Measurements from ENCODE around the gene SLC25A51.

Gene SLC25A51

GRCh38 chr9:37926737-37927118, 22.8 kb upstream of the SLC25A51 start (continued):
- TF ChIP-seq ZNF433 (tag by site-specific recombination; IDR thresholded peaks at IDR 0.05; ENCODE audit: low read depth): no peak
- no peak for TF ChIP-seq ZNF248 (tag by site-specific recombination; IDR thresholded peaks at IDR 0.05)
- no peak for TF ChIP-seq ZNF639 (tag by site-specific recombination; IDR thresholded peaks at IDR 0.05)
- TF ChIP-seq ZNF366 (tag by site-specific recombination; conservative IDR thresholded peaks at IDR 0.05): no peak
- no peak for TF ChIP-seq ZNF776 (tag by site-specific recombination; IDR thresholded peaks at IDR 0.05; ENCODE audit: borderline replicate concordance)
- no peak for TF ChIP-seq EGR2 (tag by site-specific recombination; IDR thresholded peaks at IDR 0.05; ENCODE audit: low read depth)
- TF ChIP-seq AEBP2 (tag by site-specific recombination; IDR thresholded peaks at IDR 0.05; ENCODE audit: borderline replicate concordance): no peak

GRCh38 chr9:37925786-37926736, 22.1 kb upstream of the SLC25A51 start:
- POLR2A ChIA-PET: no interaction called here
- H3K9me3 ChIP-seq (ENCODE audit: control insufficient read depth, insufficient read depth, low read depth, low read length): no peaks in the 10 kb centered on the region
- peaks cover 0 to 48% of the 10 kb centered on the region in 2 experiments; a peak in 1 of 3 replicates for H3K36me3 ChIP-seq (ENCODE audit: control insufficient read depth in 2 of 2, insufficient read depth in 1 of 2, low read length in 2 of 2)
- H3K4me3 ChIP-seq (ENCODE audit: low read depth, low read length): no peak overlapping the region
- CTCF ChIA-PET: interaction anchor here (0.9 to 1.8 kb wide), 4 partner anchors 8 to 13 kb away, joined by 3 to 8 read pairs (median 5); no protein-coding TSS in a partner anchor
- H3K4me1 ChIP-seq (ENCODE audit: control insufficient read depth, insufficient read depth, low read length): no peaks in the 10 kb centered on the region
- no peak overlapping the region for H3K27ac ChIP-seq (ENCODE audit: extremely low read depth, low read depth, low read length)
- no peak for TF ChIP-seq ZNF548 (tag by site-specific recombination; IDR thresholded peaks at IDR 0.05)
- no peak for TF ChIP-seq KLF9 (tag by site-specific recombination; IDR thresholded peaks at IDR 0.05; ENCODE audit: low read depth)

GRCh38 chr9:37925006-37925405, 21.1 kb upstream of the SLC25A51 start:
- Histone ChIP-seq H3K27ac (ENCODE audit: extremely low read depth, low read depth, low read length) (no peak overlapping the region), H3K36me3 (ENCODE audit: control insufficient read depth in 2 of 2, insufficient read depth in 1 of 2, low read length in 2 of 2) (peaks cover 0 to 54% of the 10 kb centered on the region in 2 experiments; a peak in 1 of 3 replicates), H3K4me3 (ENCODE audit: low read depth, low read length) (no peak overlapping the region), H3K9me3 (ENCODE audit: control insufficient read depth, insufficient read depth, low read depth, low read length) (no peaks in the 10 kb centered on the region), H3K4me1 (ENCODE audit: control insufficient read depth, insufficient read depth, low read length) (no peaks in the 10 kb centered on the region)
- CTCF ChIA-PET: interaction anchor here (0.5 to 2.0 kb wide), 4 partner anchors 9 to 15 kb away, joined by 3 to 9 read pairs (median 3); no protein-coding TSS in a partner anchor
- TF ChIP-seq SCRT2 (tag by site-specific recombination; IDR thresholded peaks at IDR 0.05): no peak
- TF ChIP-seq ZIC2 (tag by site-specific recombination; IDR thresholded peaks at IDR 0.05): no peak
- no peak for TF ChIP-seq BCL11B (tag by site-specific recombination; IDR thresholded peaks at IDR 0.05; ENCODE audit: low read depth)
- no peak for TF ChIP-seq HOXC10 (CRISPR knock-in tag; IDR thresholded peaks at IDR 0.05)
- no peak for TF ChIP-seq ZNF785 (tag by site-specific recombination; IDR thresholded peaks at IDR 0.05)
- no peak for TF ChIP-seq ZNF530 (tag by site-specific recombination; IDR thresholded peaks at IDR 0.05; ENCODE audit: low read depth)
- POLR2A ChIA-PET: interaction anchor here (0.6 kb wide), 1 partner anchor 44 kb away, joined by 3 read pairs; no protein-coding TSS in a partner anchor

GRCh38 chr9:37924538-37924937, 20.6 kb upstream of the SLC25A51 start:
- TF ChIP-seq ZNF121 (tag by site-specific recombination; IDR thresholded peaks at IDR 0.05) (no peak), ZNF664 (tag by site-specific recombination; IDR thresholded peaks at IDR 0.05) (peak; percentile 90)
- Histone ChIP-seq H3K4me1 (ENCODE audit: control insufficient read depth, insufficient read depth, low read length) (no peaks in the 10 kb centered on the region), H3K9me3 (ENCODE audit: control insufficient read depth, insufficient read depth, low read depth, low read length) (no peaks in the 10 kb centered on the region), H3K4me3 (ENCODE audit: low read depth, low read length) (no peak overlapping the region), H3K27ac (ENCODE audit: extremely low read depth, low read depth, low read length) (no peak overlapping the region), H3K36me3 (ENCODE audit: control insufficient read depth in 2 of 2, insufficient read depth in 1 of 2, low read length in 2 of 2) (peaks cover 0 to 54% of the 10 kb centered on the region in 2 experiments; a peak in 1 of 3 replicates)
- POLR2A ChIA-PET: interaction anchor here (0.6 kb wide), 1 partner anchor 44 kb away, joined by 3 read pairs; no protein-coding TSS in a partner anchor
- CTCF ChIA-PET: interaction anchor here (2.0 kb wide), 1 partner anchor 11 kb away, joined by 9 read pairs; no protein-coding TSS in a partner anchor
